Naive B cell (primary cell): ENCODE measurements around the gene ZNF358. TPM values are rescaled to one million over a fixed set of nuclear protein-coding genes. Genes with fewer than 3 reads are reported as not detected.

Source experiments
- polyA plus RNA-seq, 6 donors: library from polyadenylated mRNA; unstranded; fragments of 300-500 nt; fragmentation: Illumina TruSeq; gene quantifications; one replicate each; pipeline ENCODE4 v1.2.3, GENCODE V29; 2021; ENCODE audit warnings: low read depth in 6 of 6

The ZNF358 gene
- polyA plus RNA-seq, 6 donors from 2014 or later, result 0.94 to 3.5 (median 1.6) TPM

Other genes starting within 250 kb of the ZNF358 start
- gene INSR, start 221.7 kb upstream of the ZNF358 start, polyA plus RNA-seq, result 1 to 10 TPM in 2 of 6 donors, under 1 TPM in 3, not detected in 1; 0.40 to 2.2 (median 0.52) TPM
- 10 to 100 TPM in 1 of 6 donors, 1 to 10 TPM in 5; 3.0 to 19.9 (median 4.8) TPM for gene ARHGEF18, start 167.2 kb upstream of the ZNF358 start, polyA plus RNA-seq
- 1 to 10 TPM in 3 of 6 donors, under 1 TPM in 3; 0.52 to 4.4 (median 1.2) TPM for gene PEX11G, start 27.1 kb upstream of the ZNF358 start, polyA plus RNA-seq
- 1 to 10 TPM; 5.0 to 8.9 (median 6.7) TPM for gene MCOLN1, start 6.5 kb downstream of the ZNF358 start, polyA plus RNA-seq
- gene PNPLA6, start 19.6 kb downstream of the ZNF358 start, polyA plus RNA-seq, result 1 to 10 TPM; 4.1 to 9.6 (median 6.6) TPM
- gene CAMSAP3, start 79.8 kb downstream of the ZNF358 start, polyA plus RNA-seq, result under 1 TPM in 2 of 6 donors, not detected in 4; 0.06 to 0.08 TPM
- 10 to 100 TPM in 2 of 6 donors, 1 to 10 TPM in 4; 3.2 to 21.7 (median 8.9) TPM for gene XAB2, start 113.4 kb downstream of the ZNF358 start, polyA plus RNA-seq
- gene PET100, start 113.7 kb downstream of the ZNF358 start, polyA plus RNA-seq, result 100 to 1,000 TPM; 195 to 441 (median 254) TPM
- under 1 TPM in 4 of 6 donors, not detected in 2; 0.64 to 0.76 (median 0.70) TPM for gene PCP2, start 117.6 kb downstream of the ZNF358 start, polyA plus RNA-seq
- 10 to 100 TPM; 71.0 to 86.2 (median 79.5) TPM for gene STXBP2, start 121.0 kb downstream of the ZNF358 start, polyA plus RNA-seq
- not detected for gene RETN, start 152.9 kb downstream of the ZNF358 start, polyA plus RNA-seq
- under 1 TPM in 2 of 6 donors, not detected in 4; 0.39 to 0.58 TPM for gene MCEMP1, start 161.0 kb downstream of the ZNF358 start, polyA plus RNA-seq
- 100 to 1,000 TPM; 171 to 260 (median 224) TPM for gene TRAPPC5, start 164.7 kb downstream of the ZNF358 start, polyA plus RNA-seq
- gene FCER2, start 186.0 kb downstream of the ZNF358 start, polyA plus RNA-seq, result 100 to 1,000 TPM; 613 to 938 (median 691) TPM
- 1 to 10 TPM; 1.4 to 3.2 (median 1.8) TPM for gene CLEC4G, start 216.0 kb downstream of the ZNF358 start, polyA plus RNA-seq
- gene CD209, start 231.4 kb downstream of the ZNF358 start, polyA plus RNA-seq, result not detected
- under 1 TPM in 3 of 6 donors, not detected in 3; 0.17 to 0.41 (median 0.21) TPM for gene CLEC4M, start 247.1 kb downstream of the ZNF358 start, polyA plus RNA-seq